B cell (primary cell): Measurements from ENCODE around the gene NANS. TPM values are rescaled to one million over a fixed set of nuclear protein-coding genes. Genes with fewer than 3 reads are reported as not detected.

ENCODE experiments used
- ATAC-seq: fragments of 200-7000 bp; cut with Tn5 transposase; one replicate; pipeline ENCODE4 v1.10.0; 2021; ENCODE audit warnings: low read depth, mild to moderate bottlenecking, moderate number of reproducible peaks, moderate library complexity
- CTCF ChIA-PET: fragments of 350-600 bp; sonication (Branson Sonifier 250); formaldehyde crosslinking; loops from one replicate; lab custom pipeline; 2021; ENCODE audit warnings: antibody characterized with exemption, inconsistent platforms; lab: Charles Lee
- POLR2A ChIA-PET: fragments of 350-600 bp; sonication (Branson Sonifier 250); formaldehyde crosslinking; loops from one replicate; lab custom pipeline; 2021; ENCODE audit warnings: antibody characterized with exemption; lab: Charles Lee
- DNase-seq: peaks from one replicate; pipeline ENCODE4 v3.0.0; 2013
- H2AFZ ChIP-seq: 2 replicates; pipeline ENCODE4 v1.6.1; 2012; ENCODE audit warnings: mild to moderate bottlenecking, low read depth, low read length; ENCODE audit not compliant: insufficient read depth, poor library complexity, severe bottlenecking
- H3K27ac ChIP-seq, 2 donors: 1 replicate in 1 of 2; 2 replicates in 1 of 2; pipeline ENCODE4 v1.5.1; 2012 to 2013; ENCODE audit warnings: low read length in 2 of 2, mild to moderate bottlenecking in 2 of 2, moderate library complexity in 1 of 2
- H3K27me3 ChIP-seq, 4 experiments: fragments of 200-600 bp in 1 of 4; sonication (generic) in 1 of 4; replicated peaks in 1 of 4; 1 replicate in 2 of 4; 2 replicates in 2 of 4; pipeline versions ENCODE4 v1.6.1 to v1.7.0; 2013 to 2016; ENCODE audit warnings: low read length in 3 of 4, mild to moderate bottlenecking in 2 of 4, mixed read lengths in 1 of 4, moderate library complexity in 1 of 4; ENCODE audit not compliant: insufficient read depth in 4 of 4, control insufficient read depth in 3 of 4; ENCODE audit errors: control extremely low read depth in 1 of 4
- H3K36me3 ChIP-seq, 2 experiments: replicated peaks in 1 of 2; 1 replicate in 1 of 2; 2 replicates in 1 of 2; pipeline versions ENCODE4 v1.6.1 to v1.7.1; 2013; ENCODE audit warnings: low read length in 1 of 2; ENCODE audit not compliant: insufficient read depth in 2 of 2, control insufficient read depth in 1 of 2; ENCODE audit errors: control extremely low read depth in 1 of 2, extremely low read depth in 1 of 2
- H3K4me1 ChIP-seq, 2 donors: fragments of 200-600 bp in 1 of 2; sonication (generic) in 1 of 2; 1 replicate in 1 of 2; 2 replicates in 1 of 2; pipeline versions ENCODE4 v1.5.1 to v1.6.1; 2013 to 2017; ENCODE audit warnings: low read length in 2 of 2; ENCODE audit not compliant: control insufficient read depth in 2 of 2, insufficient read depth in 2 of 2
- H3K4me2 ChIP-seq: replicated peaks from 2 replicates; pipeline ENCODE3; 2012; ENCODE audit warnings: mild to moderate bottlenecking, low read depth, low read length; ENCODE audit not compliant: poor library complexity, severe bottlenecking
- H3K4me3 ChIP-seq, 5 experiments: fragments of 200-600 bp in 1 of 5; sonication (generic) in 1 of 5; 1 replicate in 3 of 5; 2 replicates in 2 of 5; pipeline versions ENCODE4 v1.5.1 to v1.7.0; 2011 to 2016; ENCODE audit warnings: low read length in 4 of 5, mild to moderate bottlenecking in 4 of 5, low read depth in 2 of 5, control low read depth in 1 of 5, moderate library complexity in 1 of 5; ENCODE audit not compliant: insufficient read depth in 1 of 5; ENCODE audit errors: control extremely low read depth in 1 of 5, extremely low read depth in 1 of 5
- H3K79me2 ChIP-seq: fragments of 200-600 bp; sonication (generic); one replicate; pipeline ENCODE4 v1.6.0; 2016; ENCODE audit warnings: low read length; ENCODE audit not compliant: control insufficient read depth, insufficient read depth
- H3K9ac ChIP-seq: fragments of 200-600 bp; sonication (generic); 2 replicates; pipeline ENCODE4 v1.6.1; 2017; ENCODE audit warnings: mild to moderate bottlenecking, low read length, moderate library complexity
- H3K9me3 ChIP-seq, 3 donors: one replicate each; pipeline versions ENCODE4 v1.6.1 to v1.7.1; 2013; ENCODE audit warnings: low read length in 2 of 3; ENCODE audit not compliant: control insufficient read depth in 2 of 3, insufficient read depth in 1 of 3; ENCODE audit errors: control extremely low read depth in 1 of 3
- H4K20me1 ChIP-seq: 2 replicates; pipeline ENCODE4 v1.6.0; 2012; ENCODE audit warnings: mild to moderate bottlenecking, low read length; ENCODE audit not compliant: insufficient read depth, control insufficient read depth, poor library complexity, severe bottlenecking
- H3K27ac Mint-ChIP-seq: one replicate; pipeline ENCODE4 v1.8.0; 2021; ENCODE audit warnings: mixed read lengths
- H3K27me3 Mint-ChIP-seq: one replicate; pipeline ENCODE4 v1.8.0; 2021; ENCODE audit warnings: mixed read lengths
- H3K4me1 Mint-ChIP-seq: one replicate; pipeline ENCODE4 v1.8.0; 2021; ENCODE audit warnings: mixed read lengths
- H3K4me3 Mint-ChIP-seq: one replicate; pipeline ENCODE4 v1.8.0; 2021; ENCODE audit warnings: mixed read lengths
- H3K9me3 Mint-ChIP-seq: one replicate; pipeline ENCODE4 v1.8.0; 2022; ENCODE audit warnings: mixed read lengths; ENCODE audit not compliant: insufficient read depth
- CTCF ChIP-seq: fragments of 200-600 bp; IDR thresholded peaks from one replicate; pipeline ENCODE4 v1.8.0; 2022; ENCODE audit warnings: antibody characterized with exemption, mild to moderate bottlenecking
- EZH2 ChIP-seq: IDR thresholded peaks from 2 replicates; pipeline ENCODE4 v1.6.1; 2012; ENCODE audit warnings: borderline replicate concordance, low read depth, mild to moderate bottlenecking, moderate library complexity, low read length; ENCODE audit not compliant: insufficient read depth, poor library complexity, severe bottlenecking
- WGBS: methylation state at CpG from one replicate; pipeline ENCODE4 v1.1.5; 2013; ENCODE audit warnings: missing lambda C conversion rate; ENCODE audit not compliant: insufficient coverage; 5-methylcytosine and 5-hydroxymethylcytosine counted together
- intact Hi-C: fragments of 100-400 bp; cut with micrococcal nuclease; formaldehyde crosslinking; loops from one replicate; pipeline ENCODE4 v1.10.0; 2022
- polyA plus RNA-seq: library from polyadenylated mRNA; depleted of rRNA; stranded (reverse); fragments of >200 nt; gene quantifications from 2 replicates; pipeline ENCODE4 v1.2.3, GENCODE V29; 2012
- total RNA-seq, 2 donors: library from RNA; stranded (reverse); fragments of 120-200 nt in 1 of 2; gene quantifications; 1 replicate in 1 of 2; 2 replicates in 1 of 2; pipeline versions ENCODE4 v1.2.3 to v1.2.4, GENCODE V29; 2013 to 2022

The NANS gene
- total and polyA plus RNA-seq, 2 donors (not counting 1 experiment from before 2014, with no cell fraction given): 14.2 to 14.9 TPM

GRCh38 chr9:98091735-98092612, 35.4 kb downstream of the NANS start:
- Histone ChIP-seq H3K9me3 (no peaks in the 10 kb centered on the region), H3K4me2 (no peak overlapping the region), H3K4me3 (no peak overlapping the region), H3K27me3 (no peaks in the 10 kb centered on the region), H3K27ac (no peak overlapping the region), H4K20me1 (no peaks in the 10 kb centered on the region), H3K4me1 (peaks cover 0 to 8% of the 10 kb centered on the region in 2 donors), H3K79me2 (peaks cover 13% of the 10 kb centered on the region), H2AFZ (no peak overlapping the region), H3K9ac (no peak overlapping the region), H3K36me3 (peaks cover 0 to 11% of the 10 kb centered on the region in 2 experiments)
- WGBS: 98% methylated on average over 9 of the region's 17 CpGs
- Mint-ChIP-seq H3K4me1 (peaks cover 7% of the 10 kb centered on the region), H3K27ac (no peak overlapping the region), H3K4me3 (no peak overlapping the region), H3K9me3 (no peaks in the 10 kb centered on the region), H3K27me3 (no peaks in the 10 kb centered on the region)
- intact Hi-C loops: no loop called here
- CTCF ChIA-PET: interaction anchor here (1.0 to 1.7 kb wide), 4 partner anchors 113 to 172 kb away, joined by 3 to 5 read pairs (median 4); partner anchors contain the start of gene TBC1D2
- POLR2A ChIA-PET: no interaction called here
- ATAC-seq (no peak), DNase-seq (no peak)
- TF ChIP-seq CTCF (no peak), EZH2 (no peak)

- 95% methylated on average over 6 of the region's 11 CpGs for WGBS
- no peak for ATAC-seq
- H3K36me3 ChIP-seq: peaks cover 0 to 11% of the 10 kb centered on the region in 2 experiments
- intact Hi-C loops: no loop called here
- Mint-ChIP-seq H3K4me1 (peaks cover 9% of the 10 kb centered on the region), H3K4me3 (no peak overlapping the region), H3K9me3 (no peaks in the 10 kb centered on the region), H3K27me3 (no peaks in the 10 kb centered on the region), H3K27ac (no peak overlapping the region)
- no peaks in the 10 kb centered on the region for H4K20me1 ChIP-seq
- TF ChIP-seq EZH2: no peak
- no peak for TF ChIP-seq CTCF
- H3K4me3 ChIP-seq: no peak overlapping the region
- H3K4me1 ChIP-seq: peaks cover under 1 to 5% of the 10 kb centered on the region in 2 donors
- no peak overlapping the region for H3K4me2 ChIP-seq
- H3K9me3 ChIP-seq: no peaks in the 10 kb centered on the region
- H2AFZ ChIP-seq: no peak overlapping the region
- no peak overlapping the region for H3K27ac ChIP-seq
- peaks cover 18% of the 10 kb centered on the region for H3K79me2 ChIP-seq
- ChIA-PET POLR2A (no interaction called here), CTCF (interaction anchor here (1.3 kb wide), 1 partner anchor 163 kb away, joined by 4 read pairs; the partner anchor contains the start of gene TBC1D2)
- no peak overlapping the region for H3K9ac ChIP-seq
- no peaks in the 10 kb centered on the region for H3K27me3 ChIP-seq
- no peak for DNase-seq
Observed at GRCh38 chr9:98092613-98092931, 36.0 kb downstream of the NANS start.
